Stimulated activated CD8-positive, alpha-beta memory T cell treated with anti-CD3 and anti-CD28 coated beads, Interleukin-12 subunit alpha, Interleukin-12 subunit beta, amount 100 ng/mL, for 1 hour (primary cell): ENCODE measurements around the gene SDF4.
"Not testable (repeated sequence)": the region's sequence is repeated elsewhere in the genome, so short reads cannot be mapped to it uniquely, and the experiment has no call there.

Source experiments
- DNase-seq: peaks from one replicate; pipeline ENCODE4 v3.0.0-alpha.2; 2020; ENCODE audit warnings: low read depth

Gene SDF4

GRCh38 chr1:1259540-1259939, 27.7 kb upstream of the SDF4 start:
- DNase-seq: no peak

DNA sequence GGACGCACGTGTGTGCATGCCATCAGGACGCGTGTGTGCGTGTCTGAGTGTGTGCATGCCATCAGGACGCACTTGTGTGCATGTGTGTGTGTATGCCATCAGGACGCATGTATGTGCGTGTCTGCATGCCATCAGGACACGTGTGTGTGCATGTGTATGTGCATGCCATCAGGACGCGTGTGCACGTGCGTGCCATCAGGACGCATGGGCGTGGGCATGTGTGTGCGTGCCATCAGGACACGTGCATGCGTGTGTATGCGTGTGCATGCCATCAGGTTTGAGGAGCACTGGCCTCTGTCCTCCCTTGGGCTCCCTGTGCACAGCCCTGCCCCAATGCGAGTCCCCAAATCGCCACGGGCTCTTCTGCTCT, 27.3 kb upstream of the SDF4 start:
- DNase-seq: no peak

- no peak for DNase-seq
Measured at GRCh38 chr1:1256956-1257871, 25.4 kb upstream of the SDF4 start.

DNA sequence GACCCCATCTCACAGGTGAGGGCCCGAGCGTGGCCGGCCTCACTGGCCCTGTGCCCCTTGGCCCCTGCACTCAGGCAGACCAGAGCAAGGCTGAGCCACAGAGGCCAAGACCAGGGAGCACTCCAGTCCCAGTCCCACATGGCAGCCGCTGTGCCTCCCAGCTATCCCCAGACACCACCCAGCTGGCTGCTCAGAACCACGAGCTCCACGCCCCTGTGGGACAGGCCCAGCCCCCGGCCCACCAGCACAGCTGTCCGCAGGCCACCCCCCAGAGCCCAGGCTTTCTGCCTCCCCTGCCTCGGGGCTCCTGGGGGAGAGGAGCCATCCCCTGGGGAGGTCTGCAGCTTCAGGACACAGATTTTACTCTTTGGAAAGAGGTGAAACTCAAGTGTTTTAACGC, 23.8 kb upstream of the SDF4 start:
- DNase-seq: no peak

DNA sequence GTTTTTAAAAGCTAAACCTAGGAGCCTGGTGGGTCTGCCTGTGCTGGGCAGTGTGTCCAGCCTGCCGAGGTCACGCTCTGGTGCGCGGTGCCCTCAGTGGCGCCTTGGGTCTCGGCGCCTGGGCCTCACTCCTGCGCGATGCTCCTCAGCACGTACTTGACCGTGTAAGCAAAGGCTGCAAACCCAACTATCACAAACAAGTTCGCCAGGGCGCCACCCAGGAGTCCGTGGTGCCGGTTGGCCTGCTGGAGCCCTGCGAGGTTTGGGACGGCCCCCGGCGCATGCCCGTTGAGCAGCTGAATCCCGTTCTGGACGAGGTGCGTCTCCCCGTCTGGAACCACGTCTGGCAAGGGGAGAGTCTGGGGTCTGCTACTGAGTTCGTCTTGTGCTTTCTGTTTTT, 23.3 kb upstream of the SDF4 start:
- DNase-seq: no peak

DNA sequence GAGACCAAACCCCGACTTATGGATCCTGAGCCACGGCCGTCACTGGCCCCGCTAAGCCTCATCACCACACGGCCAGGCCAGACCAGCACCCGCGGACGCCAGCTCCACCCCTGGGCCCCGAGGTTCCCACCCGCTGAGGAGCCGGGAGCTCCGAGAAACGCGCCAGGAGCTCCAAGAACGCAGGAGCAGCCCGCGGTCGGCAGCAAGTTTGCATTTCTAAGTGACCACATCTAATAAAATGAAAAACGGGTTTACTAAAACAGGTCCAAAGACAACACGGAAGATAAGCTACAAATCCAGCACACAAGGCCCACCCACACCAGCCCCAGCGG, 22.8 kb upstream of the SDF4 start:
- no peak for DNase-seq

DNA sequence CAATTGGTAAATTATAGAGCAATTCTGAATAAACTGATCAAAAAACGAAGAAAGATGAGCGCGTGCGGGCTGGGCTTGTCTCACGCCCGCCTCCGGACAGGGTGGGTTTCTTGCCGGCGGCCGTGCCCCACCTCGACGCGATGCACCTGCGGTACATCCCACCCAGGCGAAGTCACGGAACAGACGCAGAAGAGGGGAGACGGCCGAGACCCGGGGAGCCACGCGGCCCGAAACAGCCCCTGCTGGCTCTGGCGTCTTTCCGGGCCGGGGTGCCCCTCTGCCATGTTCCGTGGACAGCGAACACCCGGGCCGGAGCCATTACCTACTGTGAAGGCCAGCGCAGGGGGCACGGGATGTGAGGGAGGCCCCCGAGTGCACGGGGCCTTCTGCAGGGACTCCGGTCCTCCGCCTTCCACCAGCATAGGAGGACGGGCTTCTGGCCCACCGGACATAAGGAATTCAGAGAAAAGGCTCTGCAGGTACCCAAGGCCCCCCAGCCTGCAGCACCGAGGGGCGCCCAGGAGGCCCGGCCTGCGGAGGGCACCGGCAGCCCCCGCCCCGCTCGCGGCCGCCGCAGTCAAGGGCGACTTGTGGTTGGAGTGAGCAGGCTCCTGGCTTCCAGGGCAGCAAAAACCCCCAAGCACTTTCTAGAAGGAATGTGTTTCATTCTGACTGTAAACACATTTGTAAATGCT, 22.3 kb upstream of the SDF4 start:
- DNase-seq: no peak

- DNase-seq: no peak
Measured at GRCh38 chr1:1253314-1253713, 21.5 kb upstream of the SDF4 start.

DNA sequence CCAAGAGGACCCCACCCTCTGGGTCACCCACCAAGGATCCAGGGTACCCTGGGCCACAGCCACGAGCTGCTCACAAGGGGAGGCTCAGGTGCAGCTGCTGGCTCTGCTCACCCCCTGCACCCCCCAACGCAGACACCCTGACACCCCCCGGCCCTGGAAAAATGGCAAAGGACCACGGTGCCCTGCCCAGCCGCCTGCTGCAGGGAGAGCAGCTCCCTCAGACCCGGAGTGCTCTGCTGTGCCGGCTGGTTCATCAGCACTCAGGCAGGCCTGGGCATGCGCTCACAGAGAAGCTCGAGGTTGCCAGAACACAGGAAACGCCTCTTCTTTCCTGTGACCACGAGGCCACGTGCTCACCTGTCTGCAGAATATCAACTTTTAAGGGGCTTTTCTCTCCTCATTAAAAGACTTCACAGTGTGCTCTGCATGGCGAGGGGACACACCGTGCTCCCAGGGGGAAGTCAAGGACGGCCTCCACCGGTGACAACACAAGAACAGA, 19.0 kb upstream of the SDF4 start:
- peak; percentile 39 for DNase-seq

GRCh38 chr1:1248009-1248913, 16.5 kb upstream of the SDF4 start:
- not testable (repeated sequence) for DNase-seq

DNA sequence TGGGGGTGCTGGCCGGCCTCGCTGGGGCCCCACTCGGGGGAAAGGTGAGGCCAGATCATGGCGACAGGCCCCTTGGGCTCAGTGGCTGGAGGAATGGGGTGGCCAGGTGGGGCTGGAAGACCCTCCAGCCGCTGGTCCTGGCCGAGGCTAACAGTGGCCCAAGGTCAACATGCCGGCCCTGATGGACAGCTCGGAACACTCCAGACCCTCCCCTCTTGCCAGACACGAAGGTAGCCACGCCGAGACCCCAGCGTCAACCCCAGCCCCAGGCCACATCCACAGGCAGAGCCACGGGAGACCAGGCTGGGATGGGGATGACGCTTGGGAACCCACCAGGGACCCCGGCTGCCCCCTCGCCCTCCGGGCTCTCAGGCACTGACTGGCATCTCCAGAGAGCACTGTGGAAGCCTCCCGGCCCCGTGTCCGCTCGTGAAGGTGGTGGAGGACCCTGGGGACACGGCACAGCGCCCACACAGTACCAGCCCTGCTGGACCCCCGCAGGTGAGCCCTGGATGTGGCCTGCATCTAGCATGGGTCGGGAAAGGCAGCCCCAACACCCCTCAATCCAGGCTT, 15.6 kb upstream of the SDF4 start:
- no peak for DNase-seq

DNA sequence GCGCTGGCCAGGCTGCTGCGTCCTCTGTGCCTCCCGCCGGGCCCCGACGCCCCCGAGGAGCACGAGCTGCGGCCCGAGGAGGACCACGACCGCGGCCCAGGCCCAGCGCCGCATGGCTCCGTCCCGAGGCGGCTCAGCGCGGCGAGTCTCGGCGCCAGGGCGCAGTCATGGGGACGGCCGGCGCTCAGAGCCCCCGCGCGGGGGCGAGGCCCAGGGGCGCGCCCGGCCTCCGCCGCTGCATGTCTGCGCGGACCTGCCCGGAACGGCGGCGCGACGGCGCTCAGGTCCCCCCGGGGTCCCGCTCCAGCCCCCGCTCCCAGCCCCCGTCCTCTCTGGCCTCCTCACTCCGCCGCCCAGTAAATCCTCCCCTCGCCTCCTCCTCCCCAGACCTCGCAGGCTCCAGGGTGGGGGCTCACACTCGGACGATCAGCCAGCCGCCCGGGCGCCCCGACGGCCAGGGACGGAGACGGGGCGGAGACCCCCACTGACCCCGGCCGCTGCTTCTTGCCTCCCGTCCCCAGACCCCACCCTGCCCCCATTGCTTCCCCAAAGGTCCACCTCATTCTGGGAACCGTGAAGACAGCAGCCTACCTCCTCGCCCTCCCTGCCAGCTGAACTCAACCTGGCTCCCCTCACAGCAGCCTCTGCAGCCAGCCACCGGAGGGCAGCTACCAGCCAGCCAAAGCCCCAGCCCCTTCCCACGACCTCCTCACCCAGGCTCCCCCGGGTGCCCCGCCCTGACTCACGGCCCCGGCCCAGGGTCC, 15.0 kb upstream of the SDF4 start, which contains the start of gene C1QTNF12:
Gene C1QTNF12 (minus strand): TSS at position 146 of the 764 bp plus-strand sequence. CDS start 32 bp downstream, at position 114.
- no peak for DNase-seq

GRCh38 chr1:1245817-1246576, 14.2 kb upstream of the SDF4 start:
- no peak for DNase-seq

- no peak for DNase-seq
Measured at GRCh38 chr1:1245178-1245816, 13.5 kb upstream of the SDF4 start.

DNA sequence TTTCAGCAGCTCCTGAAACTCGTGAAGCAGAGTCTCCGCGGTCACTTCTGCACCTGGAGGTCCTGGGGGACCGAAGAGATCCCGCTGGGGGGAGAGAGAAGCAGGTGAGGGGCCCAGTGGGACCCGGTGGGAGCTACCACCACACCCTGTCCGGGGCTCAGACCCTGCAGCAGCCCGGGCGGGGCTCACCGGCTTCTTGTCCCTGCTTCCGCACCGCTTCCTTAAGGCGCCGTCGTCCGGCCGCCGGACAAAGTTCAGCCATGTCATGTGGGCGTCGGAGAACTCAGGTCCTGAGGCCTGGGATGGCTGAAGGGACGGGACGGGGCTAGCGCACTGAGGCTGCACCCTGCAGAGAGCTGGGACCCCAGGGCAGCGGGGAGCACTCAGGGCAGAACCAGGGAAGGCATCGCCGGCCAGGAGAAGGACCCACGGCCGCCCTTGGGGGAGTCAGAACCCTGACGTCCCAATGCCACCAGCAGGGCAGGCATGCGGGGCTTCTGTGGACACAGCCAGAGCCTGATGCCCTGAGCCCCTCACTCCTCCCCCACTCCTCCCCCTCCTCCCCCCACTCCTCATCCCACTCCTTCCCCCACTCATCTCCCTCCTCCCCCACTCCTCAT, 12.5 kb upstream of the SDF4 start:
- no peak for DNase-seq

DNA sequence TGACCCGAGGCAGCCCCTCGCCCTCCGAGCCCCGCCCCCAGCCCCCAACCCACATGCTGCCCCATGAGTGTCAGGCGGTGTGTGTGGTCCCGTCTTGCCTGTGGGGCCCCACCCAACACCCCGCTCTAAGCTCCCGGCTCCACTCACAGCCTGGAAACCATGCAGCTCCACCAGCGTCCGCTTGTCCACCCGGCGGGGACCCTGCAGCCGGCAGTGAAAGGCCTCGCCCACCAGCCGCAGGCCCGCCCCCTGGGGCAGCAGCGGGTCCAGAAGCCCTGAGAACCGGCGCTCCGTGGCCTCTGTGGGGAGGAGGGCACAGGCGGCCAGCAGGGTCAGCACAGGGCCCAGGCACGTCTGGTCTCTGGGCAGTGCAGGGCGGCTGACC, 12.0 kb upstream of the SDF4 start:
- no peak for DNase-seq

DNA sequence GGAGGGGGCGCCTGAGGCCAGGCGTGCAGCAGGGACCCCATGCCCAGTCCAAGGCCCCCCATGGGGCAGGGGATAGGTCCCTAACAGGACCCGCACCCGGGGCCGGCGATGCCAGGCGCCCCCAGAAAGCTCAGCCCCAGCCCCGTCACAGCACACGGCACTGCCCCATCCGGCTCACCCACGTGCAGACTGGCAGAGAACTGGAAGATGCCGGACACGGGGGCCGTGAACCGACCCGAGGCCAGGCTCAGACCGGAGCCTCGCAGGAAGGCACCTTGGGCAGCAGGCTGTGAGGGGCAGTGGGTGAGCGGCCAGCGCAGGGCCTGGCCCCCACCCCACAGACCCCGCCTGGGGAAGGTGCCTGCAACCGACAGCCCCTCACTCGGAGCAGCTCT, 11.5 kb upstream of the SDF4 start:
- no peak for DNase-seq

- no peak for DNase-seq
Measured at GRCh38 chr1:1242461-1243265, 10.9 kb upstream of the SDF4 start.
